SK-N-SH (cell line): ENCODE data around the gene SLC22A23. TPM values are rescaled to one million over a fixed set of nuclear protein-coding genes. Genes with fewer than 3 reads are reported as not detected.

ENCODE experiments used
- CTCF ChIA-PET: fragments of 300-600, 350-600 bp; formaldehyde crosslinking; extraction: SDS; loops from one replicate; lab custom pipeline; 2021; lab: Yijun Ruan, JAX
- POLR2A ChIA-PET: fragments of 350-600 bp; sonication (Branson Sonifier 250); formaldehyde crosslinking; extraction: SDS; loops from one replicate; lab custom pipeline; 2020; ENCODE audit warnings: antibody characterized with exemption, inconsistent platforms; lab: Yijun Ruan, JAX
- DNase-seq: peaks from one replicate; pipeline ENCODE4 v3.0.0; 2012
- H2AFZ ChIP-seq: fragments of 200-600 bp; sonication (generic); 2 replicates; pipeline ENCODE4 v1.8.1; 2016; ENCODE audit warnings: antibody characterized with exemption, mild to moderate bottlenecking, low read depth
- H3F3A ChIP-seq: fragments of 200-600 bp; sonication (generic); replicated peaks from 2 replicates; pipeline ENCODE3; 2016; ENCODE audit warnings: antibody characterized with exemption, mild to moderate bottlenecking; ENCODE audit not compliant: insufficient read depth
- H3K27ac ChIP-seq, 2 experiments: fragments of 200-500 bp in 1 of 2; fragments of 200-600 bp in 1 of 2; sonication (Bioruptor generic) in 1 of 2; sonication (generic), shearing (Covaris generic) in 1 of 2; 2 replicates each; pipeline versions ENCODE4 v1.5.1 to v1.6.1; 2014 to 2016; ENCODE audit warnings: low read depth in 2 of 2, inconsistent platforms in 1 of 2, low read length in 1 of 2, mild to moderate bottlenecking in 1 of 2, mixed read lengths in 1 of 2
- H3K27me3 ChIP-seq: fragments of 200-600 bp; sonication (generic), shearing (Covaris generic); 2 replicates; pipeline ENCODE4 v1.6.1; 2016; ENCODE audit warnings: mixed run types; ENCODE audit not compliant: insufficient read depth
- H3K36me3 ChIP-seq, 2 experiments: fragments of 200-500 bp in 1 of 2; fragments of 200-600 bp in 1 of 2; sonication (Bioruptor generic) in 1 of 2; sonication (generic) in 1 of 2; replicated peaks in 1 of 2; 2 replicates each; pipeline versions ENCODE3 to v1.5.1; 2014 to 2016; ENCODE audit warnings: low read length in 1 of 2, mild to moderate bottlenecking in 1 of 2; ENCODE audit not compliant: insufficient read depth in 2 of 2, control insufficient read depth in 1 of 2
- H3K4me1 ChIP-seq, 2 experiments: fragments of 200-500 bp in 1 of 2; fragments of 200-600 bp in 1 of 2; sonication (Bioruptor generic) in 1 of 2; sonication (generic), shearing (Covaris generic) in 1 of 2; 2 replicates each; pipeline versions ENCODE4 v1.5.1 to v1.6.1; 2014 to 2016; ENCODE audit warnings: low read depth in 1 of 2, low read length in 1 of 2, mixed run types in 1 of 2; ENCODE audit not compliant: insufficient read depth in 2 of 2, control insufficient read depth in 1 of 2
- H3K4me2 ChIP-seq: fragments of 200-600 bp; sonication (generic), shearing (Covaris generic); 2 replicates; pipeline ENCODE4 v1.6.1; 2017; ENCODE audit warnings: mixed run types
- H3K4me3 ChIP-seq, 2 experiments: fragments of 200-500 bp in 1 of 2; fragments of 200-600 bp in 1 of 2; sonication (Bioruptor generic) in 1 of 2; sonication (generic), shearing (Covaris generic) in 1 of 2; 2 replicates each; pipeline versions ENCODE4 v1.5.1 to v1.8.1; 2014 to 2016; ENCODE audit warnings: low read depth in 2 of 2, inconsistent platforms in 1 of 2, low read length in 1 of 2, mild to moderate bottlenecking in 1 of 2, mixed read lengths in 1 of 2, moderate library complexity in 1 of 2
- H3K79me2 ChIP-seq: fragments of 200-600 bp; sonication (generic); 2 replicates; pipeline ENCODE4 v1.8.1; 2017; ENCODE audit warnings: mild to moderate bottlenecking; ENCODE audit not compliant: insufficient read depth
- H3K9ac ChIP-seq: fragments of 200-600 bp; sonication (generic); 2 replicates; pipeline ENCODE4 v1.6.1; 2017; ENCODE audit warnings: mixed run types
- H3K9me2 ChIP-seq: fragments of 200-600 bp; sonication (generic); 2 replicates; pipeline ENCODE4 v1.6.1; 2017; ENCODE audit warnings: mixed run types
- H3K9me3 ChIP-seq: fragments of 200-600 bp; sonication (generic); 2 replicates; pipeline ENCODE4 v1.6.1; 2017; ENCODE audit warnings: mixed run types, mild to moderate bottlenecking, moderate library complexity
- H4K20me1 ChIP-seq: fragments of 200-600 bp; sonication (generic); 2 replicates; pipeline ENCODE4 v1.6.1; 2017; ENCODE audit warnings: mild to moderate bottlenecking, mixed run types; ENCODE audit not compliant: insufficient read depth
- ELF1 ChIP-seq: IDR thresholded peaks from 2 replicates; pipeline ENCODE4 v1.4.0; 2012
- FOSL2 ChIP-seq: IDR thresholded peaks from 2 replicates; pipeline ENCODE4 v1.4.0; 2012; ENCODE audit warnings: low read depth, mild to moderate bottlenecking, moderate library complexity, borderline replicate concordance
- FOXJ3 ChIP-seq: sonication (generic); formaldehyde crosslinking; IDR thresholded peaks from 2 replicates; pipeline ENCODE4 v1.5.1; 2020; ENCODE audit warnings: mild to moderate bottlenecking, missing genetic modification reagents
- FOXM1 ChIP-seq: IDR thresholded peaks from 2 replicates; pipeline ENCODE4 v1.4.0; 2012; ENCODE audit warnings: low read depth, mild to moderate bottlenecking
- GABPA ChIP-seq: IDR thresholded peaks from 2 replicates; pipeline ENCODE4 v1.4.0; 2012; ENCODE audit warnings: low read depth, mild to moderate bottlenecking
- IRF3 ChIP-seq: fragments of 150-350 bp; IDR thresholded peaks from 2 replicates; pipeline ENCODE4 v1.6.1; 2016; ENCODE audit warnings: mild to moderate bottlenecking, low read depth, low read length
- JUND ChIP-seq: IDR thresholded peaks from 2 replicates; pipeline ENCODE4 v1.4.0; 2012
- MAX ChIP-seq: IDR thresholded peaks from 2 replicates; pipeline ENCODE4 v1.4.0; 2012; ENCODE audit warnings: low read depth
- NFIC ChIP-seq: IDR thresholded peaks from 2 replicates; pipeline ENCODE4 v1.4.0; 2012; ENCODE audit warnings: borderline replicate concordance
- PBX3 ChIP-seq: IDR thresholded peaks from 2 replicates; pipeline ENCODE4; 2012
- POLR2AphosphoS5 ChIP-seq: IDR thresholded peaks from 2 replicates; pipeline ENCODE4 v1.6.1; 2012; ENCODE audit warnings: low read depth, low read length
- RCOR1 ChIP-seq: fragments of 150-350 bp; IDR thresholded peaks from 2 replicates; pipeline ENCODE4 v1.6.1; 2017; ENCODE audit warnings: antibody characterized with exemption, low read length
- SIN3A ChIP-seq: IDR thresholded peaks from 2 replicates; pipeline ENCODE4 v1.6.1; 2012; ENCODE audit warnings: low read depth, mild to moderate bottlenecking, low read length, moderate library complexity, borderline replicate concordance
- TAF1 ChIP-seq: IDR thresholded peaks from 2 replicates; pipeline ENCODE4 v1.6.1; 2012; ENCODE audit warnings: low read depth, mild to moderate bottlenecking, low read length, moderate library complexity, borderline replicate concordance
- TCF12 ChIP-seq: IDR thresholded peaks from 2 replicates; pipeline ENCODE4 v1.4.0; 2012
- USF1 ChIP-seq: IDR thresholded peaks from 2 replicates; pipeline ENCODE4 v1.4.0; 2012; ENCODE audit warnings: low read depth, borderline replicate concordance
- YY1 ChIP-seq: IDR thresholded peaks from 2 replicates; pipeline ENCODE4 v1.4.0; 2012; ENCODE audit warnings: low read depth, mild to moderate bottlenecking
- ZBTB33 ChIP-seq: IDR thresholded peaks from 2 replicates; pipeline ENCODE4 v1.4.0; 2012; ENCODE audit warnings: low read depth, borderline replicate concordance
- WGBS: methylation state at CpG from one replicate; pipeline ENCODE4 v1.1.6; 2017; ENCODE audit warnings: low lambda C conversion rate; 5-methylcytosine and 5-hydroxymethylcytosine counted together
- polyA plus RNA-seq, 3 experiments: library from polyadenylated mRNA; depleted of rRNA; stranded (reverse); fragments of >200 nt; gene quantifications; 2 replicates each; pipeline ENCODE4 v1.2.3, GENCODE V29; 2012

Gene SLC22A23
- polyA plus RNA-seq, 1 of the 3 experiments (the other 2 are of a cell fraction), result not detected

- POLR2A ChIA-PET, result no interaction called here
- H3K27me3 ChIP-seq, result no peaks in the 10 kb centered on the region
Observed at GRCh38 chr6:3236005-3236404, 220.8 kb downstream of the SLC22A23 start.

More at GRCh38 chr6:3236005-3236404, 220.8 kb downstream of the SLC22A23 start:
- Histone ChIP-seq H3K36me3 (no peaks in the 10 kb centered on the region), H3K4me3 (no peak overlapping the region), H3K9me2 (no peaks in the 10 kb centered on the region), H3F3A (peaks cover 11% of the 10 kb centered on the region), H3K27ac (no peak overlapping the region), H3K4me2 (no peak overlapping the region), H3K9ac (no peak overlapping the region), H3K9me3 (no peaks in the 10 kb centered on the region), H4K20me1 (no peaks in the 10 kb centered on the region), H3K79me2 (no peaks in the 10 kb centered on the region), H3K4me1 (peaks cover 0 to 7% of the 10 kb centered on the region in 2 experiments; a peak in 2 of 4 replicates), H2AFZ (no peak overlapping the region)
- DNase-seq, result no peak
- TF ChIP-seq GABPA (no peak), TCF12 (no peak), RCOR1 (no peak), USF1 (no peak), TAF1 (no peak), FOXM1 (no peak), NFIC (no peak), YY1 (no peak), IRF3 (no peak), ELF1 (no peak), POLR2AphosphoS5 (no peak), JUND (no peak), ZBTB33 (no peak), FOXJ3 (no peak), PBX3 (no peak), SIN3A (no peak), MAX (no peak), FOSL2 (no peak)
- 82% methylated on average over 3 of the region's 3 CpGs for WGBS
- CTCF ChIA-PET, result interaction anchor here (6.3 to 9.6 kb wide), 2 partner anchors 11 to 16 kb away, joined by 25 to 63 read pairs; no protein-coding TSS in a partner anchor
